Gastroesophageal sphincter (tissue), 4 donors: ENCODE measurements around the gene PEX11A. TPM values are rescaled to one million over a fixed set of nuclear protein-coding genes. Genes with fewer than 3 reads are reported as not detected.

Experiments used
- ATAC-seq: fragments of 150-250 bp; one replicate; pipeline ENCODE4 v1.9.1; 2016; ENCODE audit warnings: mild to moderate bottlenecking, moderate library complexity
- H3K27ac ChIP-seq, 4 donors: fragments of 200-600 bp; sonication (generic) in 3 of 4; 1 replicate in 3 of 4; 2 replicates in 1 of 4; pipeline ENCODE4 v1.5.1; 2016 to 2019
- H3K27me3 ChIP-seq: fragments of 200-600 bp; sonication (generic); one replicate; pipeline ENCODE4 v1.5.1; 2019
- H3K36me3 ChIP-seq, 2 donors: fragments of 200-600 bp; sonication (generic); one replicate each; pipeline ENCODE4 v1.5.1; 2019; ENCODE audit warnings: control low read depth in 1 of 2
- H3K4me1 ChIP-seq, 3 donors: fragments of 200-600 bp; sonication (generic); 1 replicate in 2 of 3; 2 replicates in 1 of 3; pipeline ENCODE4 v1.5.1; 2016 to 2019; ENCODE audit warnings: control low read depth in 2 of 3
- H3K4me3 ChIP-seq, 2 donors: fragments of 200-600 bp; sonication (generic); one replicate each; pipeline ENCODE4 v1.5.1; 2019; ENCODE audit warnings: mild to moderate bottlenecking in 1 of 2, moderate library complexity in 1 of 2
- H3K9me3 ChIP-seq, 3 donors: fragments of 200-600 bp; sonication (generic); one replicate each; pipeline ENCODE4 v1.5.1; 2017 to 2019; ENCODE audit warnings: control low read depth in 2 of 3
- CTCF ChIP-seq, 4 experiments: fragments of 200-600 bp in 2 of 4; fragments of 450-650 bp in 2 of 4; sonication (generic) in 1 of 4; IDR thresholded peaks; one replicate each; pipeline ENCODE4 v1.5.1; 2017 to 2019; ENCODE audit warnings: antibody characterized with exemption in 4 of 4, mild to moderate bottlenecking in 2 of 4, moderate library complexity in 2 of 4
- EP300 ChIP-seq: sonication (generic); formaldehyde crosslinking; IDR thresholded peaks from one replicate; pipeline ENCODE4 v1.6.1; 2017; ENCODE audit warnings: antibody characterized with exemption, mild to moderate bottlenecking
- POLR2A ChIP-seq, 2 donors: fragments of 450-650 bp; IDR thresholded peaks; one replicate each; pipeline ENCODE4 v1.6.1; 2017; ENCODE audit warnings: antibody characterized with exemption in 2 of 2, mild to moderate bottlenecking in 2 of 2, moderate library complexity in 1 of 2
- POLR2AphosphoS5 ChIP-seq: sonication (generic); formaldehyde crosslinking; IDR thresholded peaks from one replicate; pipeline ENCODE4 v1.6.1; 2017; ENCODE audit warnings: antibody characterized with exemption
- WGBS, 2 donors: methylation state at CpG; one replicate each; pipeline ENCODE4 v1.1.5; 2018; ENCODE audit warnings: low coverage in 1 of 2; 5-methylcytosine and 5-hydroxymethylcytosine counted together
- total RNA-seq, 4 donors: library from RNA; depleted of rRNA; stranded (reverse); fragments of >200 nt; gene quantifications; one replicate each; pipeline ENCODE4 v1.1.0, GENCODE V29; 2016

PEX11A gene
- 10 to 100 TPM; 11.6 to 17.6 (median 16.4) TPM for total RNA-seq

DNA sequence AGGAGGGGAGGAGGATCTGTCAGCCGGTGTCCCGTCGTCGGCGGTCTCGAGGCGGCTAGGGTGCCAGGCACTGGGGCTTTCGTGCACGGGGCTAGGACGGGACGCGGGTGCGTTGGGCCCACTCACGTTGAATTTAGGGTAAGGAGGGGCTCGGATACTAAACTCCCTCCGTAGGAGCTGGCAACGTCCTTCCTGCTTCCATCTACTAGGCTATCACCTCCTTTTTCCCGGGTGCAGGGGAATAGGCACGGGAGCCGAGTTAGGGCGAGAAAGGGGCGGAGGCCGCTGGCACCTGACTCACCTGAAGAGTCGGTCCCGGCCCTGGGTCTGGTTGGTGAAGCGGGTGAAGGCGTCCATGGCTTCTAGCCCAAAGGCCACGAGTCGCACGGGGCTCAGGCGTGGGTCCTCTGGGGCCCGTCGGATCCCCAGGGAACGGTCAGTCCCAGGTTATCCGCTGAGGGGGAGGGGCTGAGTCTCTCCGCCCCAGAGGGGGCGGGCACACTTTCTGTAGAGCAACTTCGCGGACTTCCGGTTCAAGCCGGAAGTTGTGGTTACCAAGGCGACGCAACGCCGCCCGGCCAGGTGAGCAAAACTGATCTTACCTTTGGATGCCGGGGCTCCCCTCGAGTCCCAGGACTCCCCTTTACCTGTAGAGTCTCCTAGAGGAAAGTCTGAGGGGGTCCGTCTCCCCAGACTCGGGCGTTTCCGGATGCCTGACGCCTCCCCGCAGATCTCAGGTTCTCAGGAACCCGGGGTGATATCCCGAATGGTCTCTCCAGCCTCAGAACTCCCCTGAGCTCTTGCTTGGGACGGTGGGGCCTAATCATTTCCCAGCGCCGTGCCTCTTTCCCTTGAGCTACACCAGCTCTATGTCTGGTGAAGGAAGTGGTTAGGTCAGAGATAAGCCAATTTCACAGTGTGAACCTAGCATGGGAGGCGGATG, at the start of gene PEX11A, which contains the start of gene WDR93:
Gene PEX11A (minus strand): TSS at position 479 of the 943 bp plus-strand sequence. CDS start 122 bp downstream, at position 357.
Gene WDR93 (plus strand): TSS at position 536 of the 943 bp plus-strand sequence. CDS start 10,936 bp downstream, outside the sequence.
- H3K27ac ChIP-seq = peak within 1 kb of the TSS in 3 of 4 donors; percentile 61 to 79 (median 77)
- no peaks in the 10 kb centered on the region for H3K9me3 ChIP-seq
- H3K36me3 ChIP-seq = peaks cover 0 to 6% of the 10 kb centered on the region in 2 donors
- H3K27me3 ChIP-seq = no peaks in the 10 kb centered on the region
- H3K4me1 ChIP-seq = peaks cover 0 to 48% (median 6%) of the 10 kb centered on the region in 3 donors
- TF ChIP-seq CTCF (IDR thresholded peaks at IDR 0.05) = peak in 1 of 4 experiments; percentile 20
- peak; percentile 51 for TF ChIP-seq POLR2AphosphoS5
- TF ChIP-seq EP300 = no peak
- TF ChIP-seq POLR2A (IDR thresholded peaks at IDR 0.05) = peak; percentile 12 to 31
- peak within 1 kb of the TSS; percentile 84 to 90 for H3K4me3 ChIP-seq
- 0 to 5% methylated on average over 2 to 13 of the region's 60 CpGs for WGBS, 2 donors
- ATAC-seq = peak; percentile 93

GRCh38 chr15:89740137-89740536, 49.6 kb upstream of the PEX11A start:
- H3K27ac ChIP-seq = no peak overlapping the region
- TF ChIP-seq POLR2A (IDR thresholded peaks at IDR 0.05) (no peak), EP300 (no peak), POLR2AphosphoS5 (no peak), CTCF (IDR thresholded peaks at IDR 0.05) (peak in 3 of 4 experiments; percentile 86 to 92 (median 89))
- no peaks in the 10 kb centered on the region for H3K4me1 ChIP-seq
- H3K27me3 ChIP-seq = peaks cover 15% of the 10 kb centered on the region
- no peak overlapping the region for H3K4me3 ChIP-seq
- ATAC-seq = peak; percentile 85
- H3K36me3 ChIP-seq = no peaks in the 10 kb centered on the region
- 0 to 5% methylated on average over 3 to 4 of the region's 8 CpGs for WGBS, 2 donors
- no peaks in the 10 kb centered on the region for H3K9me3 ChIP-seq

- Histone ChIP-seq H3K27me3 (peaks cover 9% of the 10 kb centered on the region), H3K4me3 (no peak overlapping the region), H3K4me1 (no peaks in the 10 kb centered on the region), H3K9me3 (no peaks in the 10 kb centered on the region), H3K36me3 (no peaks in the 10 kb centered on the region), H3K27ac (no peak overlapping the region)
- TF ChIP-seq EP300 = no peak
- TF ChIP-seq POLR2A (IDR thresholded peaks at IDR 0.05) = no peak
- no peak for TF ChIP-seq CTCF (IDR thresholded peaks at IDR 0.05)
- WGBS, 2 donors = 69 to 90% methylated on average over 2 to 4 of the region's 4 CpGs
- no peak for ATAC-seq
Observed at GRCh38 chr15:89735773-89736172, 45.2 kb upstream of the PEX11A start.

- no peak for TF ChIP-seq EP300
- TF ChIP-seq CTCF (IDR thresholded peaks at IDR 0.05) = no peak
- no peak for TF ChIP-seq POLR2AphosphoS5
- no peak for TF ChIP-seq POLR2A (IDR thresholded peaks at IDR 0.05)
- H3K27ac ChIP-seq = no peak overlapping the region
- H3K36me3 ChIP-seq = no peaks in the 10 kb centered on the region
- H3K4me1 ChIP-seq = peaks cover 0 to 11% (median 3%) of the 10 kb centered on the region in 3 donors
- peaks cover 9% of the 10 kb centered on the region for H3K27me3 ChIP-seq
- ATAC-seq = no peak
- no peaks in the 10 kb centered on the region for H3K9me3 ChIP-seq
- H3K4me3 ChIP-seq = no peak overlapping the region
- 45 to 49% methylated on average over 3 to 7 of the region's 8 CpGs for WGBS, 2 donors
Observed at GRCh38 chr15:89732451-89733172, 42.1 kb upstream of the PEX11A start.
